AG08395 (cell line): ENCODE data around the gene ERC1.
A peak's percentile ranks its signal among the peaks of the same experiment; 100 is the strongest.
"Not testable (repeated sequence)": the region's sequence is repeated elsewhere in the genome, so short reads cannot be mapped to it uniquely, and the experiment has no call there.

Experiments
- DNase-seq: peaks from one replicate; pipeline ENCODE4 v3.0.0; 2012; ENCODE audit warnings: mixed read lengths, low spot score

The ERC1 gene

GRCh38 chr12:1287446-1287975 is 296.5 kb downstream of the ERC1 start:
- DNase-seq: no peak

GRCh38 chr12:1288333-1288732 is 297.3 kb downstream of the ERC1 start:
- DNase-seq: no peak

DNA sequence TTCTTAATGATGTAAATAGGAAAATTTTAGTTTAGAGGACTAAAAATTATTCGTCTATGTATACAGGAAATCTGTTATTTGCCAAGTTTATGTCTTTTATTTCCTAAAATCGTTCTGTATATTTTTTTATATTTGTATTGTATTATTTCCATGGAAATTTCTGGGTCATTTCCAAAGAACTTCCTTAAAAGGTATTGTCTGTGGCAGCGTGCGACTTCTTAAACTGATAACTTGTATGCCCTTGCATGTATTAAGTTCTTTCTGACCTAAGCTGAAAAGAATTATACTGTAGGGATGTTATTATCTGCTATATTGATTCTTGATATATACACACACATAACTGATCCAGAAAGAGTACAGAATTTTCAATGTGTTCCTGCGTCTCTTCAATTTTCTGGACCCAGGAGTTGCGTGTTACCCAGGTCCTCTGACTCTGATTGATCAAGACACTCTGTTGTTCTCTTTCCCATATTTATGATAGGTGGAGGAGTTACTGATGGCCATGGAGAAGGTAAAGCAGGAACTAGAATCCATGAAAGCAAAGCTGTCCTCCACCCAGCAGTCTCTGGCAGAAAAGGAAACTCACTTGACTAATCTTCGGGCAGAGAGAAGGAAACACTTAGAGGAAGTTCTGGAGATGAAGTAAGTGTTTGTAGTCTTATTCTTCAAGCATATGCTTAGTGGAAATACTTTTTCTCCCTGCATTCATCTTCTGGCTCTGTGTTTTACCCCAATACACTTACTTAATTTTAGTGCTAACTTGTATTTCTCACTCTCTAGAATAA is 298.5 kb downstream of the ERC1 start:
- no peak for DNase-seq

DNA sequence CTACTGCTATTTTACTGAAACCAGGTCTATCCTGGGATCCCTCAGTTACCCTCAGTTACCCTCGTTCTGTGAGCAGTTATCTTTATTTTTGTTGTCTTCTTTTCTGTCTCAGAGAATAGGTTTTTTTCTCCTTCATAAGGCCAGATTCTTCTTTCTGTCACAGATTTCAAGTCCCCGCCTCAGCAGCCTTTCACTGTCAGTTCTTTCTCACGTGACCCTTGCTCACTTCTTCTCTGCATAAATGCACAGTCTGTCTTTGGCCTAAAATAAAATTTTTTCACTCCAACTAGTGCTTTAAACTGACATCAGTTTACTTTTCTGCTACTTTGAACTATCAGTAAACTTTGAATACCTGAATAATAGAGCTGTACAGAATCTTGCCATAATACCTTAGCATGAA is 299.7 kb downstream of the ERC1 start:
- no peak for DNase-seq

- no peak for DNase-seq
Observed at GRCh38 chr12:1291601-1292332, 300.7 kb downstream of the ERC1 start.

- no peak for DNase-seq
Observed at GRCh38 chr12:1293901-1294300, 302.9 kb downstream of the ERC1 start.

GRCh38 chr12:1297206-1297605 is 306.2 kb downstream of the ERC1 start:
- peak; percentile 67 for DNase-seq

DNA sequence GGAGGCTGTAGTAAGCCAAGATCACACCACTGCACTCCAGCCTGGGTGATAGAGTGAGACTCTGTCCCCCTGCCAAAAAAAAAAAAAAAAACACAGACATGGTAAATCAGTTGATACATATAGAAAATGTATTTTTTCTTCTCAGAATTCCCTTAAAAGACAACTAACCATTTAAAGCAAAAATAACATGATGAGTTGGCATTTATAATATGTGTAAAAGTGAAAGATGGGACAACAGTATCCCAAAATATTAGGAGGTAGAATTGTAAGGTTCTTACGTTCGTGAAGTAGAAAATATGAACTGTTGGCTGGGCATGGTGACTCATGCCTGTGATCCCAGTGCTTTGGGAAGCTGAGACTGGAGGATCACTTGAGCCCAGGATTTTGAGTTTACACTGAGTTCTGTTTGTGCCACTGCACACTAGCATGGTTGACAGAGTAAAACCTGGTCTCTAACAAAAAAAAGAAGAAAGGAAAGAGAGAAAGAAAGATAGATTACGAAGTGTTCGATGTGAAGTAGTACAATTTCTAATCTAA is 306.7 kb downstream of the ERC1 start:
- DNase-seq: no peak

DNA sequence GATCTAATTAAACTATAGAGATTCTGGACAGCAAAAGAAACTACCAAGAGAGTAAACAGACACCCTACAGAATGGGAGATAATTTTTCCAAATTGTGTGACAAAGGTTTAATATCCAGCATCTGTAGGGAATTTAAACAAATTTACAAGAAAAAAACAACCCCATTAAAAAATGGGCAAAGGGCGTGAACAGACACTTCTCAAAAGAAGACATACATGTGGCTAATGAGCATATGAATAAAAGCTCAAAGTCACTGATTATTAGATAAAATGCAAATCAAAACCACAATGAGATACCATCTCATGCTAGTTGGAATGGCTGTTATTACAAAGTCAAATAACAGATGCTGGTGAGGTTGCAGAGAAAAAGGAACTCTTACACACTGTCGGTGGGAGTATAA is 309.4 kb downstream of the ERC1 start:
- DNase-seq: no peak

DNA sequence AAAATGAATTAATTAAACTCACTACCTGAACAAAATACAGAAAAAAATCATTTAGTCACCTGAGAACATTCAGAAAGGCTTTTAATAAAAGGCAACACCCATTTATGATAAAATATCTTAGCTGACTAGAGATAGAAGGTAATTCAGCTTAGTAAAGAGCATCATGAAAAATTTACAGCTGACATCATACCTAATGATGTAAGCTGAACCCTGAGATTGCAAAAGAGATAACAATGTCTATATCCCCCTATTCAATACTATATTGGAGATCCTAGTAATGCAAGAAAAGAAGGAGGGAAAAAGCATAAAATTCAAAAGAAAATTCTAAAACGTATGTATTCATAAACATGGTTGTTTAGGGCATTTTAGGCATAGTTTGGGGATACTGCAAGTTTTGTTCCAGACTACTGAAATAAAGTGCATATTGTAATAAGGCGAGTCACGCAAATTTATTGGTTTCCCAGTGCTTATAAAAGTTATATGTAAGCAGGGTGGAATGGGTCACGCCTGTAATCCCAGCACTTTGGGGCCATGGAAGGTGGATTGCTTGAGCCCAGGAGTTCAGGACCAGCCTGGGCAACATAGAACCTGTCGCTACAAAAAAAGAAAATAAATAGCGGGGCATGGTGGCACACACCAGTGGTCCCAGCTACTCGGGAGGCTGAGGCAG is 311.3 kb downstream of the ERC1 start:
- no peak for DNase-seq

- no peak for DNase-seq
Observed at GRCh38 chr12:1305063-1305434, 314.0 kb downstream of the ERC1 start.

- no peak for DNase-seq
Observed at GRCh38 chr12:1305791-1306500, 314.9 kb downstream of the ERC1 start.

DNA sequence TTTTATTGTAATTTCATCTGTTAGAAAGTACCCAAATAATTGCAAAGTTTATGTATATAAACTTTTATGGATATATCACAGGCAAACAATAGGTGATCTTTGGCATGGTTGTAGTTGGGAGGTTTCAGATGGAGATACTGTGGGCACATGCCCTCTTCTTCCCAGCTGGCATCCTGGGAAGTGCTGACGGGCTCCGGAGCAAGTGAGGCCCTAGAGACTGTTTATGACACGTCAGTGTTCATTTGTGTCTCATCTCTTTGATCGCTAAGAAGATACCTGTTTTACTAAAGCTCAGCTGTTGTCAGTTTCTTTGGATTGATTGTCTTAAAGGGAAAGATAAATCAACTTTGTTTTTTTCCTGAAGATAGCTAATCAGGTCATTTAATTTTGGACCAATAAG is 315.8 kb downstream of the ERC1 start:
- DNase-seq: no peak

- no peak for DNase-seq
Observed at GRCh38 chr12:1307796-1308195, 316.8 kb downstream of the ERC1 start.

GRCh38 chr12:1309613-1310012 is 318.6 kb downstream of the ERC1 start:
- DNase-seq: no peak

GRCh38 chr12:1310653-1311052 is 319.6 kb downstream of the ERC1 start:
- DNase-seq: no peak

DNA sequence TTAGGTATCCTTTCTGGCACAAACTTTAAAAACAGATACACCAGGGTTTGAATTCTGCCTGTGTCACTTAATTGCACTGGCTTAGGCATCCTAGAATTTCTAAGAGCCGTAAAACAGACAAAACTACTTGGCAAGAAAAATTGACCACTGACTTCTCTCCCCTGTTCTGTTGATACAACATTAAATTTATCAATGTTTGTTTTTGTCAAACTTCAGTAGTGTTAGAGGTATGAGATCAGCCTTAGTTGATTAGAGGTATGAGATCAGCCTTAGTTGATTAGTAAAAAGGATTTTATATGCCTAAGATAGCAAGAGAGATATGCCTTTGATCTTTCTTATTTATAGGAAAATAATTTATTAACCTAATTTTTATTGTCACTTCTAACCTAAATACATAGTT is 320.1 kb downstream of the ERC1 start:
- DNase-seq: no peak

- no peak for DNase-seq
Observed at GRCh38 chr12:1313906-1314305, 322.9 kb downstream of the ERC1 start.

- no peak for DNase-seq
Observed at GRCh38 chr12:1314523-1314922, 323.5 kb downstream of the ERC1 start.

- DNase-seq: not testable (repeated sequence)
Observed at GRCh38 chr12:1316991-1317390, 326.0 kb downstream of the ERC1 start.

GRCh38 chr12:1318327-1319031 is 327.5 kb downstream of the ERC1 start:
- peak; percentile 62 for DNase-seq
